Sigmoid colon (tissue), 7 donors: Measurements from ENCODE around the gene F2R. TPM values are rescaled to one million over a fixed set of nuclear protein-coding genes. Genes with fewer than 3 reads are reported as not detected.

ENCODE experiments used
- DNase-seq: peaks from one replicate; pipeline ENCODE4 v3.0.0-alpha.2; 2019
- H3K27ac ChIP-seq, 4 donors: fragments of 200-600 bp; sonication (generic); one replicate each; pipeline ENCODE4 v1.5.1; 2016 to 2019; ENCODE audit warnings: mild to moderate bottlenecking in 1 of 4
- H3K27me3 ChIP-seq, 3 donors: fragments of 200-600 bp; sonication (generic); one replicate each; pipeline ENCODE4 v1.5.1; 2019; ENCODE audit warnings: mild to moderate bottlenecking in 1 of 3
- H3K36me3 ChIP-seq, 4 donors: fragments of 200-600 bp; sonication (generic); one replicate each; pipeline ENCODE4 v1.5.1; 2016 to 2019
- H3K4me1 ChIP-seq, 4 donors: fragments of 200-600 bp; sonication (generic); one replicate each; pipeline ENCODE4 v1.5.1; 2017 to 2019
- H3K4me3 ChIP-seq, 4 donors: fragments of 200-600 bp; sonication (generic); one replicate each; pipeline ENCODE4 v1.5.1; 2017 to 2019; ENCODE audit warnings: mild to moderate bottlenecking in 2 of 4, moderate library complexity in 1 of 4
- H3K9me3 ChIP-seq, 4 donors: fragments of 200-600 bp in 3 of 4; sonication (generic) in 3 of 4; one replicate each; pipeline versions ENCODE4 v1.5.1 to v1.6.1; 2013 to 2019
- EP300 ChIP-seq, 4 donors: sonication (generic); formaldehyde crosslinking; IDR thresholded peaks; one replicate each; pipeline ENCODE4 v1.6.1; 2017; ENCODE audit warnings: antibody characterized with exemption in 4 of 4
- POLR2A ChIP-seq, 2 donors: fragments of 450-650 bp; IDR thresholded peaks; one replicate each; pipeline ENCODE4 v1.6.1; 2016; ENCODE audit warnings: antibody characterized with exemption in 2 of 2, mild to moderate bottlenecking in 2 of 2, moderate library complexity in 2 of 2
- POLR2AphosphoS5 ChIP-seq, 4 donors: sonication (generic); formaldehyde crosslinking; IDR thresholded peaks; one replicate each; pipeline ENCODE4 v1.6.1; 2017; ENCODE audit warnings: antibody characterized with exemption in 4 of 4
- WGBS, 2 donors: extraction: QIAGEN DNeasy Blood & Tissue Kit; methylation state at CpG; one replicate each; pipeline ENCODE4 v1.1.7; 2013; 5-methylcytosine and 5-hydroxymethylcytosine counted together
- intact Hi-C: fragments of 100-400 bp; cut with DNase I; formaldehyde crosslinking; loops from one replicate; pipeline ENCODE4 v1.15.1; 2023
- polyA plus RNA-seq, 3 donors: library from polyadenylated mRNA; stranded (reverse); fragments of 200-250 nt; gene quantifications; one replicate each; pipeline ENCODE4 v1.2.3, GENCODE V29; 2013
- total RNA-seq, 4 donors: library from RNA; depleted of rRNA; stranded (reverse); fragments of >200 nt; gene quantifications; one replicate each; pipeline ENCODE4 v1.1.0, GENCODE V29; 2016
- TF ChIP-seq, protein P1 (sequence below), 4 experiments: fragments of 450-650 bp in 3 of 4; fragments of 200-600 bp in 1 of 4; IDR thresholded peaks; one replicate each; pipeline ENCODE4 v1.5.1; 2016 to 2019; ENCODE audit warnings: antibody characterized with exemption in 4 of 4, mild to moderate bottlenecking in 3 of 4, moderate library complexity in 2 of 4
- donor health status: healthy with polysubstance abuse.
- donor health status: Bipolar disorder and iron deficiency.
- donor health status: healthy.

F2R gene
- total and polyA plus RNA-seq, 7 donors, result 0.60 to 10.7 (median 5.8) TPM

DNA sequence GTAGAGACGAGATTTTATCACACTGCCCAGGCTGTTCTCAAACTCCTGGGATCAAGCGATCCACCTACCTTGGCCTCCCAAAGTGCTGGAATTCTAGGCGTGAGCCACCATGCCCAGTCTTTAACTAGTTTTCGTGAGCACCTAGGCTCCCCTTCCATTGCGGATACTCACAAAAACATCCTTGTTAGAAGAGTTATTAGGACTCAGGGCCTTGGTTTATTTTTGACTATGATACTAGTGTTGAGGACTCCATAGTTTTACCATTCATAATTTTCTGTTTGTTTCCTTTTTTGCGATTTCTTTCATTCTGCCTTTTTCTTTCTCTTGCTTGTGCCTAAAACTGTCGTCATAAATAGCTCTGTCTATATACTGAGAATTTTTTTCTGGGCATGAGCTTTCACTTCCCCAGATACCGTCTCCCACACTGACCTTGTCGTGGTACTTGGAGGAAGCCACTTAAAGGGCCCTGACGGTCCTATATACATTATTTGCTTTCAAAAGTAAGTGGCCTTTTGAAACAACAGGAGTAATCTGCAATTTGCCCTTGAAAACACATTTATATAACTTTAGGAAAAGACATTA is 5.2 kb downstream of the F2R start:
- no peak overlapping the region for H3K4me3 ChIP-seq
- no peaks in the 10 kb centered on the region for H3K36me3 ChIP-seq
- H3K9me3 ChIP-seq, result no peaks in the 10 kb centered on the region
- H3K27ac ChIP-seq, result no peak overlapping the region
- peaks cover 0 to 13% (median 8%) of the 10 kb centered on the region in 4 donors for H3K4me1 ChIP-seq
- no peak for TF ChIP-seq EP300 (IDR thresholded peaks at IDR 0.05)
- TF ChIP-seq POLR2AphosphoS5 (IDR thresholded peaks at IDR 0.05), result no peak
- no peak for TF ChIP-seq POLR2A (IDR thresholded peaks at IDR 0.05)
- TF ChIP-seq, protein P1, sequence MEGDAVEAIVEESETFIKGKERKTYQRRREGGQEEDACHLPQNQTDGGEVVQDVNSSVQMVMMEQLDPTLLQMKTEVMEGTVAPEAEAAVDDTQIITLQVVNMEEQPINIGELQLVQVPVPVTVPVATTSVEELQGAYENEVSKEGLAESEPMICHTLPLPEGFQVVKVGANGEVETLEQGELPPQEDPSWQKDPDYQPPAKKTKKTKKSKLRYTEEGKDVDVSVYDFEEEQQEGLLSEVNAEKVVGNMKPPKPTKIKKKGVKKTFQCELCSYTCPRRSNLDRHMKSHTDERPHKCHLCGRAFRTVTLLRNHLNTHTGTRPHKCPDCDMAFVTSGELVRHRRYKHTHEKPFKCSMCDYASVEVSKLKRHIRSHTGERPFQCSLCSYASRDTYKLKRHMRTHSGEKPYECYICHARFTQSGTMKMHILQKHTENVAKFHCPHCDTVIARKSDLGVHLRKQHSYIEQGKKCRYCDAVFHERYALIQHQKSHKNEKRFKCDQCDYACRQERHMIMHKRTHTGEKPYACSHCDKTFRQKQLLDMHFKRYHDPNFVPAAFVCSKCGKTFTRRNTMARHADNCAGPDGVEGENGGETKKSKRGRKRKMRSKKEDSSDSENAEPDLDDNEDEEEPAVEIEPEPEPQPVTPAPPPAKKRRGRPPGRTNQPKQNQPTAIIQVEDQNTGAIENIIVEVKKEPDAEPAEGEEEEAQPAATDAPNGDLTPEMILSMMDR (IDR thresholded peaks at IDR 0.05), result no peak
- peaks cover 3 to 26% (median 16%) of the 10 kb centered on the region in 3 donors for H3K27me3 ChIP-seq
- 58 to 74% methylated on average over 10 of the region's 10 CpGs for WGBS, 2 donors
- DNase-seq, result no peak
- intact Hi-C loops, result no loop called here

- WGBS, 2 donors, result 84 to 92% methylated on average over 1 of the region's 1 CpG
- Histone ChIP-seq H3K27me3 (peaks cover 0 to 5% (median 0%) of the 10 kb centered on the region in 3 donors), H3K4me1 (no peaks in the 10 kb centered on the region), H3K9me3 (peaks cover 0 to 5% (median 0%) of the 10 kb centered on the region in 4 donors), H3K27ac (no peak overlapping the region), H3K4me3 (no peak overlapping the region), H3K36me3 (no peaks in the 10 kb centered on the region)
- DNase-seq, result no peak
- TF ChIP-seq POLR2AphosphoS5 (IDR thresholded peaks at IDR 0.05), result no peak
- TF ChIP-seq, protein P1 (IDR thresholded peaks at IDR 0.05), result no peak
- TF ChIP-seq POLR2A (IDR thresholded peaks at IDR 0.05), result no peak
- no peak for TF ChIP-seq EP300 (IDR thresholded peaks at IDR 0.05)
- intact Hi-C loops, result no loop called here
Measured at GRCh38 chr5:76723266-76723665, 7.3 kb downstream of the F2R start.

GRCh38 chr5:76723906-76724305 is 8.0 kb downstream of the F2R start:
- intact Hi-C loops, result no loop called here
- WGBS, 2 donors, result 73 to 88% methylated on average over 1 of the region's 1 CpG
- H3K27ac ChIP-seq, result no peak overlapping the region
- no peaks in the 10 kb centered on the region for H3K27me3 ChIP-seq
- TF ChIP-seq POLR2AphosphoS5 (IDR thresholded peaks at IDR 0.05) (no peak), POLR2A (IDR thresholded peaks at IDR 0.05) (no peak), EP300 (IDR thresholded peaks at IDR 0.05) (no peak)
- TF ChIP-seq, protein P1 (IDR thresholded peaks at IDR 0.05), result no peak
- no peak for DNase-seq
- H3K9me3 ChIP-seq, result peaks cover 0 to 5% (median 0%) of the 10 kb centered on the region in 4 donors
- H3K36me3 ChIP-seq, result no peaks in the 10 kb centered on the region
- no peak overlapping the region for H3K4me3 ChIP-seq
- H3K4me1 ChIP-seq, result no peaks in the 10 kb centered on the region

DNA sequence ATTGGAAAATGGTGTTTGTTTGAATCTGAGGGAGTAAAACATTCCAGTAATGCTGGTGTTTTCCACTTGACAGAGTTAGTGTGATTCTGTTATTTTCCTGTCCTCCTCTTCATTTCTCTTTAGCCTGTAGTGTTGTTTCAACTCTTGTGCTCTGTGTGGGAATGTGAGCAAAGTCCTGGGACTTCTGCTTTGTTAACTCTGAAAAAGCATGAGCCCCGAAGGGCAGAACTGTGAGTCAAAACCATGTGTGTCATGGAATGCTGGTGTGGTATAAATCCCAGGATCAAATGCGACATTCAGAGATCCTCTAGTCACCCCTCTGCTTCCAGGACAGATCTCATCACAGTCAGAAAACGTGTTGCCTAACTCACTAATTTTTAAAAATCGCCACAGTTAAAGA is 8.9 kb downstream of the F2R start:
- DNase-seq, result no peak
- Histone ChIP-seq H3K27me3 (no peaks in the 10 kb centered on the region), H3K4me1 (no peaks in the 10 kb centered on the region), H3K27ac (no peak overlapping the region), H3K9me3 (peaks cover under 1 to 6% (median 6%) of the 10 kb centered on the region in 4 donors), H3K36me3 (no peaks in the 10 kb centered on the region), H3K4me3 (no peak overlapping the region)
- TF ChIP-seq POLR2A (IDR thresholded peaks at IDR 0.05), result no peak
- TF ChIP-seq, protein P1 (IDR thresholded peaks at IDR 0.05), result no peak
- WGBS, 2 donors, result 85 to 89% methylated on average over 4 of the region's 4 CpGs
- intact Hi-C loops, result no loop called here

- H3K4me3 ChIP-seq, result no peak overlapping the region
- WGBS, 2 donors, result 26 to 69% methylated on average over 4 of the region's 4 CpGs
- H3K27me3 ChIP-seq, result no peaks in the 10 kb centered on the region
- no peak overlapping the region for H3K27ac ChIP-seq
- intact Hi-C loops, result no loop called here
- no peak for TF ChIP-seq EP300 (IDR thresholded peaks at IDR 0.05)
- TF ChIP-seq, protein P1 (IDR thresholded peaks at IDR 0.05), result no peak
- TF ChIP-seq POLR2A (IDR thresholded peaks at IDR 0.05), result no peak
- no peak for TF ChIP-seq POLR2AphosphoS5 (IDR thresholded peaks at IDR 0.05)
- H3K36me3 ChIP-seq, result peaks cover 0 to 9% (median 0%) of the 10 kb centered on the region in 4 donors
- H3K4me1 ChIP-seq, result no peaks in the 10 kb centered on the region
- H3K9me3 ChIP-seq, result peaks cover 5 to 12% (median 8%) of the 10 kb centered on the region in 4 donors
- DNase-seq, result no peak
Measured at GRCh38 chr5:76728965-76729364, 13.0 kb downstream of the F2R start.
